Naive B cell (primary cell): Measurements from ENCODE around the gene TAB2. TPM values are rescaled to one million over a fixed set of nuclear protein-coding genes. Genes with fewer than 3 reads are reported as not detected.
A peak's percentile ranks its signal among the peaks of the same experiment; 100 is the strongest.
"Not testable (repeated sequence)": the region's sequence is repeated elsewhere in the genome, so short reads cannot be mapped to it uniquely, and the experiment has no call there.

Source experiments
- ATAC-seq, 2 donors: fragments of 150-1000 bp; cut with Tn5 transposase; 2 replicates each; pipeline ENCODE4 v1.10.0; 2021; ENCODE audit warnings: low read depth in 2 of 2, mild to moderate bottlenecking in 2 of 2, moderate library complexity in 2 of 2
- DNase-seq: peaks from one replicate; pipeline ENCODE4 v3.0.0; 2022
- H3K27ac Mint-ChIP-seq, 6 donors: one replicate each; pipeline ENCODE4 v1.8.0; 2020 to 2022; ENCODE audit warnings: mild to moderate bottlenecking in 6 of 6, mixed read lengths in 6 of 6, moderate library complexity in 5 of 6, inconsistent platforms in 2 of 6
- H3K27me3 Mint-ChIP-seq, 3 donors: one replicate each; pipeline ENCODE4 v1.8.0; 2021 to 2022; ENCODE audit warnings: mixed read lengths in 3 of 3, mild to moderate bottlenecking in 1 of 3
- H3K36me3 Mint-ChIP-seq, 2 donors: one replicate each; pipeline ENCODE4 v1.8.0; 2020 to 2022; ENCODE audit warnings: mixed read lengths in 2 of 2, inconsistent platforms in 1 of 2, mild to moderate bottlenecking in 1 of 2
- H3K4me1 Mint-ChIP-seq, 3 donors: one replicate each; pipeline ENCODE4 v1.8.0; 2020 to 2022; ENCODE audit warnings: mixed read lengths in 3 of 3, inconsistent platforms in 1 of 3, mild to moderate bottlenecking in 1 of 3, moderate library complexity in 1 of 3
- H3K4me3 Mint-ChIP-seq, 8 donors: one replicate each; pipeline ENCODE4 v1.8.0; 2020 to 2022; ENCODE audit warnings: mild to moderate bottlenecking in 8 of 8, mixed read lengths in 8 of 8, moderate library complexity in 8 of 8, inconsistent platforms in 2 of 8
- H3K9me3 Mint-ChIP-seq, 7 donors: one replicate each; pipeline ENCODE4 v1.8.0; 2020 to 2022; ENCODE audit warnings: mixed read lengths in 7 of 7, mild to moderate bottlenecking in 5 of 7, inconsistent platforms in 2 of 7, moderate library complexity in 1 of 7
- polyA plus RNA-seq, 6 donors: library from polyadenylated mRNA; unstranded; fragments of 300-500 nt; fragmentation: Illumina TruSeq; gene quantifications; one replicate each; pipeline ENCODE4 v1.2.3, GENCODE V29; 2021; ENCODE audit warnings: low read depth in 6 of 6

TAB2 gene
- polyA plus RNA-seq, 6 donors from 2014 or later: 7.7 to 13.5 (median 10.1) TPM

GRCh38 chr6:149316740-149317643 lies 520 bp upstream of the TAB2 start:
- Mint-ChIP-seq H3K4me1 (peaks cover 22 to 28% (median 25%) of the 10 kb centered on the region in 3 donors), H3K4me3 (peak overlapping the region; percentile 87 to 95 (median 90)), H3K27ac (peak overlapping the region in 5 of 6 donors; percentile 73 to 92 (median 91)), H3K36me3 (no peaks in the 10 kb centered on the region), H3K27me3 (peaks cover 0 to 11% (median 5%) of the 10 kb centered on the region in 3 donors), H3K9me3 (no peaks in the 10 kb centered on the region)
- ATAC-seq (peak; percentile 81), DNase-seq (peak; percentile 92)

GRCh38 chr6:149318581-149319286 lies 1.2 kb downstream of the TAB2 start:
- Mint-ChIP-seq H3K4me1 (peaks cover 28 to 37% (median 32%) of the 10 kb centered on the region in 3 donors), H3K27ac (peak overlapping the region; percentile 72 to 95 (median 93)), H3K36me3 (no peaks in the 10 kb centered on the region), H3K27me3 (peaks cover 0 to 2% (median 0%) of the 10 kb centered on the region in 3 donors), H3K4me3 (peak overlapping the region; percentile 87 to 97 (median 92)), H3K9me3 (no peaks in the 10 kb centered on the region)
- DNase-seq: peak; percentile 23
- ATAC-seq: no peak

GRCh38 chr6:149319422-149319821 lies 1.9 kb downstream of the TAB2 start:
- H3K9me3 Mint-ChIP-seq: no peaks in the 10 kb centered on the region
- DNase-seq (no peak), ATAC-seq (no peak)
- no peaks in the 10 kb centered on the region for H3K27me3 Mint-ChIP-seq
- H3K27ac Mint-ChIP-seq: peak overlapping the region in 5 of 6 donors; percentile 72 to 95 (median 92)
- no peaks in the 10 kb centered on the region for H3K36me3 Mint-ChIP-seq
- H3K4me1 Mint-ChIP-seq: peaks cover 32 to 42% (median 38%) of the 10 kb centered on the region in 3 donors
- H3K4me3 Mint-ChIP-seq: peak overlapping the region; percentile 87 to 97 (median 92)

- H3K9me3 Mint-ChIP-seq, H3K27me3 Mint-ChIP-seq, ATAC-seq, DNase-seq, H3K36me3 Mint-ChIP-seq: not testable (repeated sequence)
- Mint-ChIP-seq H3K27ac (peak overlapping the region in 2 of 6 donors; percentile 49 to 92), H3K4me1 (peaks cover 32 to 48% (median 38%) of the 10 kb centered on the region in 3 donors), H3K4me3 (peak overlapping the region in 6 of 8 donors; percentile 16 to 94 (median 89))
Observed at GRCh38 chr6:149320016-149320415, 2.5 kb downstream of the TAB2 start.

GRCh38 chr6:149320796-149321195 lies 3.3 kb downstream of the TAB2 start:
- Mint-ChIP-seq H3K4me1 (peaks cover 34 to 51% (median 38%) of the 10 kb centered on the region in 3 donors), H3K9me3 (no peaks in the 10 kb centered on the region), H3K27me3 (no peaks in the 10 kb centered on the region), H3K4me3 (peak overlapping the region in 2 of 8 donors; percentile 33 to 90), H3K36me3 (no peaks in the 10 kb centered on the region), H3K27ac (peak overlapping the region in 2 of 6 donors; percentile 2 to 27)
- DNase-seq (no peak), ATAC-seq (no peak)

- DNase-seq (no peak), ATAC-seq (no peak)
- Mint-ChIP-seq H3K9me3 (no peaks in the 10 kb centered on the region), H3K4me3 (peak overlapping the region in 1 of 8 donors; percentile 35), H3K27me3 (no peaks in the 10 kb centered on the region), H3K27ac (peak overlapping the region in 5 of 6 donors; percentile 3 to 61 (median 48)), H3K4me1 (peaks cover 38 to 68% (median 47%) of the 10 kb centered on the region in 3 donors), H3K36me3 (no peaks in the 10 kb centered on the region)
Observed at GRCh38 chr6:149323353-149323752, 5.8 kb downstream of the TAB2 start.

GRCh38 chr6:149323925-149324324 lies 6.4 kb downstream of the TAB2 start:
- H3K36me3 Mint-ChIP-seq: no peaks in the 10 kb centered on the region
- H3K27me3 Mint-ChIP-seq: no peaks in the 10 kb centered on the region
- peaks cover 38 to 70% (median 47%) of the 10 kb centered on the region in 3 donors for H3K4me1 Mint-ChIP-seq
- DNase-seq (no peak), ATAC-seq (no peak)
- peak overlapping the region in 5 of 6 donors; percentile 2 to 79 (median 48) for H3K27ac Mint-ChIP-seq
- no peaks in the 10 kb centered on the region for H3K9me3 Mint-ChIP-seq
- peak overlapping the region in 2 of 8 donors; percentile 7 to 30 for H3K4me3 Mint-ChIP-seq

- Mint-ChIP-seq H3K4me1 (peaks cover 38 to 70% (median 47%) of the 10 kb centered on the region in 3 donors), H3K4me3 (no peak overlapping the region)
- DNase-seq: no peak
Observed at GRCh38 chr6:149324428-149324827, 6.9 kb downstream of the TAB2 start.

GRCh38 chr6:149325648-149326236 lies 8.2 kb downstream of the TAB2 start:
- H3K27ac Mint-ChIP-seq: peak overlapping the region in 2 of 6 donors; percentile 37 to 70
- ATAC-seq (no peak), DNase-seq (no peak)
- peaks cover 43 to 72% (median 47%) of the 10 kb centered on the region in 3 donors for H3K4me1 Mint-ChIP-seq
- H3K27me3 Mint-ChIP-seq: no peaks in the 10 kb centered on the region
- H3K4me3 Mint-ChIP-seq: no peak overlapping the region
- no peaks in the 10 kb centered on the region for H3K9me3 Mint-ChIP-seq
- H3K36me3 Mint-ChIP-seq: no peaks in the 10 kb centered on the region

More at GRCh38 chr6:149324428-149324827, 6.9 kb downstream of the TAB2 start:
- Mint-ChIP-seq H3K27ac (peak overlapping the region in 1 of 6 donors; percentile 6), H3K27me3 (no peaks in the 10 kb centered on the region), H3K36me3 (no peaks in the 10 kb centered on the region), H3K9me3 (no peaks in the 10 kb centered on the region)
- ATAC-seq: no peak

GRCh38 chr6:149327638-149328037 lies 10.1 kb downstream of the TAB2 start:
- no peak for ATAC-seq
- Mint-ChIP-seq H3K27me3 (no peaks in the 10 kb centered on the region), H3K36me3 (no peaks in the 10 kb centered on the region), H3K9me3 (no peaks in the 10 kb centered on the region), H3K4me3 (no peak overlapping the region), H3K27ac (no peak overlapping the region), H3K4me1 (peaks cover 58 to 82% (median 62%) of the 10 kb centered on the region in 3 donors)
- DNase-seq: no peak

GRCh38 chr6:149328083-149328482 lies 10.6 kb downstream of the TAB2 start:
- Mint-ChIP-seq H3K9me3 (no peaks in the 10 kb centered on the region), H3K27me3 (no peaks in the 10 kb centered on the region), H3K4me1 (peaks cover 56 to 82% (median 66%) of the 10 kb centered on the region in 3 donors), H3K4me3 (peak overlapping the region in 1 of 8 donors; percentile 16), H3K36me3 (no peaks in the 10 kb centered on the region), H3K27ac (peak overlapping the region in 1 of 6 donors; percentile 39)
- DNase-seq (no peak), ATAC-seq (no peak)

GRCh38 chr6:149329529-149329928 lies 12.0 kb downstream of the TAB2 start:
- Mint-ChIP-seq H3K4me1 (peaks cover 61 to 84% (median 70%) of the 10 kb centered on the region in 3 donors), H3K4me3 (peak overlapping the region in 1 of 8 donors; percentile 25), H3K36me3 (no peaks in the 10 kb centered on the region), H3K27ac (no peak overlapping the region), H3K27me3 (no peaks in the 10 kb centered on the region), H3K9me3 (no peaks in the 10 kb centered on the region)
- no peak for DNase-seq
- ATAC-seq: no peak

- DNase-seq: no peak
- Mint-ChIP-seq H3K36me3 (no peaks in the 10 kb centered on the region), H3K4me1 (peaks cover 66 to 84% (median 74%) of the 10 kb centered on the region in 3 donors), H3K4me3 (no peak overlapping the region), H3K9me3 (no peaks in the 10 kb centered on the region), H3K27ac (no peak overlapping the region), H3K27me3 (no peaks in the 10 kb centered on the region)
- ATAC-seq: no peak
Observed at GRCh38 chr6:149330133-149330532, 12.6 kb downstream of the TAB2 start.
